ENCODE results near the gene NBAS. TPM values are rescaled to one million over a fixed set of nuclear protein-coding genes. Genes with fewer than 3 reads are reported as not detected.

NBAS gene
- total RNA-seq, 1 donor from 2014 or later: 52.9 TPM

- H3K27ac Mint-ChIP-seq: no peak overlapping the region
- H3K9me3 Mint-ChIP-seq: no peaks in the 10 kb centered on the region
- H3K36me3 Mint-ChIP-seq: no peaks in the 10 kb centered on the region
- TF ChIP-seq, protein P1, sequence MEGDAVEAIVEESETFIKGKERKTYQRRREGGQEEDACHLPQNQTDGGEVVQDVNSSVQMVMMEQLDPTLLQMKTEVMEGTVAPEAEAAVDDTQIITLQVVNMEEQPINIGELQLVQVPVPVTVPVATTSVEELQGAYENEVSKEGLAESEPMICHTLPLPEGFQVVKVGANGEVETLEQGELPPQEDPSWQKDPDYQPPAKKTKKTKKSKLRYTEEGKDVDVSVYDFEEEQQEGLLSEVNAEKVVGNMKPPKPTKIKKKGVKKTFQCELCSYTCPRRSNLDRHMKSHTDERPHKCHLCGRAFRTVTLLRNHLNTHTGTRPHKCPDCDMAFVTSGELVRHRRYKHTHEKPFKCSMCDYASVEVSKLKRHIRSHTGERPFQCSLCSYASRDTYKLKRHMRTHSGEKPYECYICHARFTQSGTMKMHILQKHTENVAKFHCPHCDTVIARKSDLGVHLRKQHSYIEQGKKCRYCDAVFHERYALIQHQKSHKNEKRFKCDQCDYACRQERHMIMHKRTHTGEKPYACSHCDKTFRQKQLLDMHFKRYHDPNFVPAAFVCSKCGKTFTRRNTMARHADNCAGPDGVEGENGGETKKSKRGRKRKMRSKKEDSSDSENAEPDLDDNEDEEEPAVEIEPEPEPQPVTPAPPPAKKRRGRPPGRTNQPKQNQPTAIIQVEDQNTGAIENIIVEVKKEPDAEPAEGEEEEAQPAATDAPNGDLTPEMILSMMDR (IDR thresholded peaks at IDR 0.05; ENCODE audit: unreplicated experiment): no peak
- peaks cover 5% of the 10 kb centered on the region for H3K27me3 Mint-ChIP-seq (ENCODE audit: low read depth)
- peaks cover 6% of the 10 kb centered on the region for H3K4me1 Mint-ChIP-seq
- no peak overlapping the region for H3K4me3 Mint-ChIP-seq
- DNase-seq (ENCODE audit: low spot score in 2 of 2, unreplicated experiment in 2 of 2): no peak
Measured at GRCh38 chr2:15568874-15569273, 7.7 kb upstream of the NBAS start.

DNA sequence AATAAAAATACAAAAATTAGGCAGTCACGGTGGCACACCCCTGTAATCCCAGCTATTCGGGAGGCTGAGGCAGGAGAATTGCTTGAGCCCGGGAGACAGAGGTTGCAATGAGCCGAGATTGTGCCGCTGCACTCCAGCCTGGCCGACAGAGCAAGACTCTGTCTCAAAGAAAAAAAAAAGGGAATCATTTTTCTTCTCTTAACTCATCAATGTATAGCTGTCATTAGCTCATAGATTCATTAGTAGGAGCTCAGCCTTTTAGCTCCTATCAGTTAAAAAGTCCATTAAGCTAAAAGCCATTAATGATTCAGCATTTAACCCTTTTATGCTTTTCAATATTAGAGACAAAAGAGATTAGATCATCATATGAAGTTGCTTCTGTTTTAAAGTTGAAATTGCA is 5.8 kb upstream of the NBAS start:
- H3K27ac Mint-ChIP-seq: no peak overlapping the region
- no peak overlapping the region for H3K4me3 Mint-ChIP-seq
- H3K9me3 Mint-ChIP-seq: no peaks in the 10 kb centered on the region

DNA sequence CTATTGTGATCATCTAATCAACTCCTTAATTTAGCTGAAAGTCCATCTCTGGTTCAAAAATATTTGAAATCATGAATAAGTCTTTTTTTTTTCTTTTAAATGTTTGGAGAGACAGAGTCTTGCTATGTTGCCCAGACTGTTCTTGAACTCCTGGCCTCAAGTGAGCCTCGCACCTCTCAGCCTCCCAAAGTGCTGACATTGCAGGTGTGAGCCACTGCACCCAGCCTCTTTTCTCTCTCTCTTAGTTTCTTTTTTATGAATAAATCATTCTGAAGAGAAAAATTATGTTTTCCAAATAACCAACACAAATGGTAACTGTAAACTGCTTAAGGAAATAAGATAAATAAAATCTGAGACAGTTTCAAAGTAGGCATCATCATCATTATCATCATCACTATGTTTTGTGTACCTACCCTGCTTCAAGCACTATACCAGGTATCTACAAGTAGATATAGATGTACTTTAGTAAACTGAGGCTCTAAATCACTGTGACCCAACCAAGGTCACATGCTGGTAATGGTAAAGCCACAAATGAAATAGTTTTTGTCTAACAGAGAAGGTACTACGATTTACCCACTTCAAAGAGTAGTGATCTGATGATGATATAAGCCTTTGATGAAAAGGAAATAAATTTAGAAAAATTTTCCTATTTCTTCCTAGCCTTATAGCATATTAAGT is 5.0 kb upstream of the NBAS start:
- Mint-ChIP-seq H3K27me3 (ENCODE audit: low read depth) (peaks cover 5% of the 10 kb centered on the region), H3K4me1 (peaks cover 21% of the 10 kb centered on the region), H3K4me3 (no peak overlapping the region), H3K9me3 (no peaks in the 10 kb centered on the region), H3K27ac (no peak overlapping the region), H3K36me3 (no peaks in the 10 kb centered on the region)
- no peak for DNase-seq (ENCODE audit: low spot score in 2 of 2, unreplicated experiment in 2 of 2)
- TF ChIP-seq, protein P1 (IDR thresholded peaks at IDR 0.05; ENCODE audit: unreplicated experiment): no peak

More for the DNA sequence above, 5.8 kb upstream of the NBAS start:
- Mint-ChIP-seq H3K36me3 (no peaks in the 10 kb centered on the region), H3K4me1 (peaks cover 16% of the 10 kb centered on the region), H3K27me3 (ENCODE audit: low read depth) (peaks cover 5% of the 10 kb centered on the region)
- no peak for DNase-seq (ENCODE audit: low spot score in 2 of 2, unreplicated experiment in 2 of 2)
- TF ChIP-seq, protein P1 (IDR thresholded peaks at IDR 0.05; ENCODE audit: unreplicated experiment): no peak

DNA sequence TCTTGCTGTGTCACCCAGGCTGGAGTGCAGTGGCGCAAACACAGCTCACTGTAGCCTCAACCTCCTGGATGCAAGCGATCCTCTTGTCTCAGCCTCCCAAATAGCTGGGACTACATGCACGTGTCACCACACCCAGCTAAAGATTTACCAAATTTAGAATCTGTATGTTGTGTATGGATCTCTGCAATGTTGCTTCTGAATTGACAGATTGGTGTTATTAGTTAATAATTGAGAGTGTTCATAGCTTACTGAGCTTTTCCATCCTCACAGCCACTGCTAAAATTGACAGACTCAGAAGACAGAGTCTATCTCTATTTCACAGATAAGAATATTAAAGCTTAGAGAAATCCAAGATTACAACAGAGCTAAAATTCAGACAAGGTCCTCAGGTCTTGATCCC is 4.3 kb upstream of the NBAS start:
- Mint-ChIP-seq H3K4me1 (peaks cover 22% of the 10 kb centered on the region), H3K27ac (no peak overlapping the region), H3K36me3 (no peaks in the 10 kb centered on the region), H3K4me3 (no peak overlapping the region), H3K27me3 (ENCODE audit: low read depth) (peaks cover 5% of the 10 kb centered on the region), H3K9me3 (no peaks in the 10 kb centered on the region)
- TF ChIP-seq, protein P1 (IDR thresholded peaks at IDR 0.05; ENCODE audit: unreplicated experiment): no peak
- no peak for DNase-seq (ENCODE audit: low spot score in 2 of 2, unreplicated experiment in 2 of 2)

DNA sequence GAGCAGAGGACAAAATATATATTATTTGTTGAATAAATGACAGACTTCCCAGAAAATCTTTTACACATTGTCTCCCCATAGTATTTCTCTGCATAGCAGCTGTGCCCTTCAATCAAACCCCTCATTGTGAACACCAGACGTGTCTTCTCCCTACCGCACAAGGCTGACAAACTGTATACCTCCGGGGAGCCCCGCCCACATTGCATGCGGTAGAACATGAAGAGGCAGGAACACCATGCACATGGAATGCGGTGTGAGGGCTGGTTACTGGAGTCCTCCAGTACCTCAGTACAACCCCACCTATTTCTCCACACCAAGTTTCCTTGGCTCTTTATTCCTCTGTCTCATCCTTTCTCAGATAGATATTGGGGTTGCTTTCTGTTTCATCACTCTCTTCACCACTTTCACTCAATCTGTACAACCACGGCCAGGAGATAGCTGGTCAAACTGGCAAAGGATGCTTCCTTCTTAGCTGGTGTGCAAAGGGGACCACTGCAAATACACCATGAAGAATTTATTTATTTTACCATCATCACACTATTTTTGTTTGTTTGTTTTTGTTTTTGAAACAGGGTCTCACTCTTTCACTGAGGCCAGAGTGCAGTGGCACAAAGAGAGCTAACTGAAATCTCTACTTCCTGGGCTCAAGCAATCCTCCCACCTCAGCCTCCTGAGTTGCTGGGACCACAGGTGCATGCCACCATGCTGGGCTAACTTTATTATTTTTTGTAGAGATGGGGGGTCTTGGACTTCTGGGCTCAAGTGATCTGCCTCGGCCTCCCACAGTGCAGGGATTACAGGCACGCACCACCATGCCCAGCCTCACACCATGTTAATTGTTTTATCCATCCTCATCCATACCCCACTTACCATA is 2.3 kb upstream of the NBAS start:
- Mint-ChIP-seq H3K36me3 (no peaks in the 10 kb centered on the region), H3K27ac (no peak overlapping the region), H3K27me3 (ENCODE audit: low read depth) (peaks cover 5% of the 10 kb centered on the region), H3K4me3 (no peak overlapping the region), H3K4me1 (peaks cover 28% of the 10 kb centered on the region), H3K9me3 (no peaks in the 10 kb centered on the region)
- DNase-seq (ENCODE audit: low spot score in 2 of 2, unreplicated experiment in 2 of 2): no peak
- TF ChIP-seq, protein P1 (IDR thresholded peaks at IDR 0.05; ENCODE audit: unreplicated experiment): no peak

All from mesothelial cell of epicardium (in vitro differentiated cells).